RCC 7860 (cell line): Measurements from ENCODE around the gene TFEB.

Experiments
- DNase-seq: peaks from one replicate; pipeline ENCODE4 v3.0.0-alpha.2; 2015; ENCODE audit warnings: low spot score
- FAIRE-seq: peaks from 2 replicates; lab custom pipeline; 2012; peaks lifted over from hg19 to GRCh38; lab: Jason Lieb, UNC

Gene TFEB

DNA sequence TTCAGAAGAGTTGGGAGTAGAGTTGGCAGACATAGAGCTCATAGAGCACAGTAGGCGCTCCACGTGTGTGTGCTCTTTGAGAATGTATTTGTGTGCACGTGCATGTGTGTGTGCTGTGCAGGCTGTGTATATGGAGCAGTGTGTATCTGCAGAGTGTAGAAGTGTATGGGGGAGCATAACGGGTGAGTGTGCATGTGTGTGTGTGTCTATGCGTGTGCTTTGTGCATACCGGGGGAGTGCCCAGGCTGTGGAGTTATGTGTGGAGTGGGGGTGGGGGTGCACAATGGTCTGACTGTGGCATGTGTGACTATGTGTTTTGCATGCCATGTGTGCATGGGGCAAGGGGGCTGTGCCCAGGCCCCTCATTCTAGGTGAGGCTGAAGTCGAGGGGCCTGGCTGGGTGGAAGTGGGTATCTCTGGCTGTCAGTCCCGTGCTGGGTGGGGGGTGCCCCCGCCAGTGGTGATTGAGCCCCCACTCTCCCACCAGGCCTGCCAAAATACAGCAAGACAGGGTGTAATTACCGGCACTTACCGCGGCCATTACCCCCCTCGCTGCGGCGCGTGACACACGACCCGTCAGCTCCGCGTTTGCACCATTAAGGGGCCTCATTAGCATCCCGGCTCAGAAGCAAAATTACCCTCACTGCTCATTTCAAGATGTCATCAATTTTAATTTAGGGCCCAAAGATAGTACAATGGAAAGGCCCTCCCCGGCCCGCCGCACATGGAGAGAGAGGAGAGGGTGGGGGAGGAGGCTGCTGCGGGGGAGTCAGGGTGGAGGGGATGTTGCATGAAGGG, 58.1 kb downstream of the TFEB start:
- FAIRE-seq, result no peak
- DNase-seq, result no peak

GRCh38 chr6:41676431-41676830, 59.0 kb downstream of the TFEB start:
- FAIRE-seq (no peak), DNase-seq (no peak)

DNA sequence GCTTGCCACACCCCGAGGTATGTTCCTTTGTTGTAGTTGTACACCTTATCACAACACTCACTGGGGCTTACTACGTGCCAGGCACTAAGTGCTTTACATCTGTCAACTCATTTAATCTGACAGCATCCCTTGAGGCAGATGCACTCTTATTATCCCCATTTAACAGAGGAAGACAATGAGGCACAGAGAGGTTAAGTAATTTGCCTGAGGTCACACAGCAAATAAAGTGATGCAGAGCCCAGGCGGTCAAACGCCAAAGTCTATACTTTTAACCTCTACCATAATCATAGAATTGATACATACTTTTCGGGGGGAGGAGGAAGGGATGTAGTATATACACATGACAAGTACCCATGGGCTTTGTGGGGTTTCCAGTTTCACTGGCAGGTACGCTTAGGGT, 59.4 kb downstream of the TFEB start:
- DNase-seq (no peak), FAIRE-seq (no peak)

- DNase-seq, result no peak
- no peak for FAIRE-seq
Observed at GRCh38 chr6:41675176-41675775, 60.1 kb downstream of the TFEB start.

DNA sequence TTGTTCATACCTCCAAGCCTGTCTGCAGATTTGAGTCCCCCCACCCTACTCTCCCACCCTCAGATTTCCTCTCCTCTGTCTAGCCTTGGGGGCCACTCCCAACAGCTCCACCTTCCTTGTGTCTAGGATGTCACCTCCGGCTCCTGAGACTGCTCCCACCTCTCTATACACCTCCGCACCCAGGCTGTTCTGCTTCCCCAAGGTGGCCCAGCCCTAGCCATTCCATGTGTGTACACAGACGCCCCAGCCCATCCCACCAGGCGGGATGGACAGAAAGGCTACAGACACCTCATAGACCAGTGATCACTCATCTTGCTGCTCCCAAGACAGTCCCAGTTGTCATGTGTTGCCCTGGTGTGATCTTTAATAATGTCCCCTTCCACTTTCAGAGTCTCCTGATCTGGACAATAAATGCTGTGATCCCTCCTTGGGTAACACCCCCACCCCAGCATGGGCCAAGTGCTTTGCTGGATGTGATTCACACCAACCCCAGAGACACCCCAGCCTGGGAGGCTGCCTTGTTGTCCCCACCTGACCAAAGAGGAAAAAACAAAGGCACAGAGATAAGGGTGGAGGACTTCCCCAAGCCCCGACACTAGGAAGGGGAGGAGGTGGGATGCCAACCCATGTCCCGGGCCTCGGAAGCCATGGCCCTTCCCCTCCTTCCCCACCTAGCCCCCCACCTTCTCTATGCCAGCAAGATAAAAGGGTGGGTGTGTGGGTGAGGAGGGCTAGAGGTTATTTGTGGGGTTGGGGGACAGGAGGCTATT, 61.0 kb downstream of the TFEB start:
- no peak for FAIRE-seq

DNA sequence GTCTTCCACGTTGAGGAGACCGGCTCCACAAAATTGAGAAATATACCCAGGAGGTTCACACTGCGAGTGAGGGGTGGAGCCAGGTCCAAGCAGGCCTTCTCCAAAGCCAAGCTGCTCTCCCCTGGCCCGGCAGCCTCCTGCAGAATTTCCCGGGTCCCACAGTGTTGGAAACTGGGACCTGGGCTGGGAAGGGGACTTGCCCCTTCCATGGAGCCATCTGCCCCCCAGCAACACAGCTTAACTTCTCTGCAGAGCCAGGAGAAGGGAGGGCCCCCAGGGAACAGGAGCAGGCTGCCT, 61.8 kb downstream of the TFEB start:
- no peak for FAIRE-seq
- no peak for DNase-seq

More for the DNA sequence above, 61.0 kb downstream of the TFEB start:
- no peak for DNase-seq

- no peak for DNase-seq
- no peak for FAIRE-seq
Observed at GRCh38 chr6:41672816-41673703, 62.3 kb downstream of the TFEB start.

DNA sequence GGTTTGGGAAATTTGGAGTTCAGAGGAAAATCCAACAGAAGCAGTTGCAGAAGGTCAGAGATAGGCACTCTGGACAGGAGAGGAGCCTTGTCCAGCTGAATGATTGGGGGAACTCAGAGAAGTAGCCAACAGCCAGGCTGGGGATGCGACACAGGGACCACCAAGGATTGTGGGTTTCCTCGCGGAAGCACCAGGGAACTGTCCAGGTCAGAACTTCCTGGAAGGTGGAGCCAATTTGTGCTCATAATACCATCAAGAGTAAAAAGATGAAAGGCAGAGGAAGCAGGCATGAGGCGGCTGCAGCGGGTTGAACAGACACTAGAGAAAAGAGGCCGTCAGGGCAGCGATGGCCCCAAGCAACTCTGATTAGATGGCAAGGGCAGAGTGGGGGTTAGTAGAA, 63.4 kb downstream of the TFEB start:
- no peak for DNase-seq
- FAIRE-seq, result no peak

- FAIRE-seq, result no peak
- no peak for DNase-seq
Observed at GRCh38 chr6:41671376-41671775, 64.0 kb downstream of the TFEB start.

- FAIRE-seq, result no peak
- DNase-seq, result no peak
Observed at GRCh38 chr6:41670703-41671360, 64.6 kb downstream of the TFEB start.

DNA sequence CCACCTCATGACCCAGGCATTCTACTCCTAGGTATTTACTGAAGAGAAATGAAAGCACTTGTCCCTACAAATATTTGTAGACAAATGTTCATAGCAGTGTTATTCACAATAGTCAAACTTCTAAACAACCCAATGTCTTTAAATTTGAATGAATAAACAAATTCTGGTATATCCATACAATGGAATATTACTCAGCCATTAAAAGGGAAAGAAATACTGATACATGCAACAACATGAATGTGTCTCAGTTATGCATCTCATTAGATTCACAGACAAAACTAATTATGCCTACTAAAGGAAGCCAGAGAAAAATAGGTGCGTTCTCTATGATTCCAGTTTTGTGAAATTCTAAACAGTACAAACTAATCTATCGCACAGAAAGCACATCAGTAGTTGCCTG, 66.4 kb downstream of the TFEB start:
- FAIRE-seq (no peak), DNase-seq (no peak)

DNA sequence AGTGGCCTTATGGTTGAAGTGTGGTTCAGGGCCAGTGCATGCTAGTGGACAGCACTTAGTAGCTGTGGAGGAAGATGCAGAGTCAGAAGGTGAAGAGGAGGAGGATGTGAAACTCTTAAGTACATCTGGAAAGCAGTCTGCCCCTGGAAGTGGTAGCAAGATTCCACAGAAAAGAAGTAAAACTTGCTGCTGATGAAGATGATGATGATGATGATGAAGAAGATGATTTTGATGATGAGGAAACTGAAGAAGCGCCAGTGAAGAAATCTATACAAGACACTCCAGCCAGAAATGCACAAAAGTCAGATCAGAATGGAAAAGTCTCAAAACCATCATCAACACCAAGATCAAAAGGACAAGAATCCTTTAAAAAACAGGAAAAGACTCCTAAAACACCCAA, 68.2 kb downstream of the TFEB start:
- DNase-seq, result no peak
- no peak for FAIRE-seq

DNA sequence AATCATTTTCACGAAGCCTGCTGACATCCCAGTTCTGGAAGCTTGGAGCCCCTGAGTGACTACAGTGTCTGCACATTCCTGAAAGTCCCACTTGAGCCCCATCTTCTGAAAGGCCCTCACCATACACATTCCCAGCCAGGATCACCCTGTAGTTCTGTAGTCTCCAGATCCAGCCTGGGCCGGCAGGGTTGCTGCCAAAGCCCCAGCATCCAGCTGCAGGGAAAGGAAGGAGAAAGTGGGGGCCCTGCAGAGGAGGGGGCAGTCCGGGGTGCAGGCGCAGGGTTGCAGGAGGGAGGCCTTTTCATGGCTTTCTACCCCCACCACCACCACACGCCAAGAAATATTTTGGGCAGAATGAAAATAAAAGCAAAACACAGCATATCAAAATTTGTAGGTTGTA, 71.1 kb downstream of the TFEB start:
- FAIRE-seq (no peak), DNase-seq (no peak)

- no peak for DNase-seq
- no peak for FAIRE-seq
Observed at GRCh38 chr6:41663568-41663967, 71.8 kb downstream of the TFEB start.

DNA sequence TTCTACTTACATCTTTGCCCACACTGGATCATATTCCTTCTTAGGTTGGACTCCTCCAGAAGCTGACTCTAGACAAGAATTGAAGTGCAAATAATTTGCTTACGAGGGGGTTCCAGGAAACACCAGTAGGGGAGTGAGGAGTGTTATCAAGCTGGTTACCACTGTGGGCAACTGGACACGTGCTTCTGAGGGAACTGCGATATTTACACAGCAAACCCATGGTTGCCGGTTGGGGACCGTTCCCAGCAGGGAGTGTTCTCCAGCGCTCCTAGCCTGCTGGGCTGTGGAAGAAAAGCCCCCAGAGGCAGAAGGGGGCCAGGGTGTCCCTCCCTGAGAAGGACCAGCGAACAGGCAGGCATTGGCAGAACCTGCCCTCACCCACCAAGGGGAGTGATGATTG, 75.5 kb downstream of the TFEB start:
- FAIRE-seq (no peak), DNase-seq (no peak)

- DNase-seq (no peak), FAIRE-seq (no peak)
Observed at GRCh38 chr6:41658636-41659035, 76.8 kb downstream of the TFEB start.

- FAIRE-seq (no peak), DNase-seq (no peak)
Observed at GRCh38 chr6:41657131-41658094, 78.0 kb downstream of the TFEB start.

DNA sequence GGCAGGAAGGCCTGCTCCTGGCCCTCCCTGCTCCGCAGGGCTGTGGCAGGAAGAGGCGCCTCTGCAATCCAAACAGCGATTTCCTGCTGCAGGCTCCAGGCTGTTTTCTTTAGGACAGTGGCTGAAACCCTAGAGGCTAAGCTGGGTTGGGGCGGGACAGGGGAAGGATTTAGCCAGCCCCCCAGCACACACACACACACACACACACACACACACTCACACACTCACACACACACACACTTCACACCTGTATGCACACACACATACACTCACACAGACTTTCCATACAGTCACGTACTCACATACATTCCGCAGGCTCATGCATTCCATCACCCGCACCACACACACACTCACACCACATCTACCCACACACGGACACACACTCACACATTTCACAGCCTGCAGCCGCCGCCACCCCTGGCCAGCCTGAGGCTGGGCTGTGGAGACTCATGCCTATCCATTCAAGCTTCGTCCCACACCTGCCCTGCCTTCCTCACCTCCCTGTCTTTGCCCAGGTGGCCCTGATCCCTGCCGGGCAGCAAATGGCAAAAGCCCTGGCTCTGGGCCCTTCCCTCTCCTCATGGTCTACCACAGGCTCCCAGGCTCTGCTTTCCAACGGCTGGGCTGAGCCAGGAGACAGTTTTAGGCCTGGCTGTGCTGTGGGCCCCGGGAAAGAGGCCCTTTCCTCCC, 79.3 kb downstream of the TFEB start:
- DNase-seq (no peak), FAIRE-seq (no peak)

- DNase-seq (no peak), FAIRE-seq (no peak)
Observed at GRCh38 chr6:41655646-41656001, 79.8 kb downstream of the TFEB start.
